Breast epithelium (tissue), 4 donors: ENCODE data around the gene SLC16A13. TPM values are rescaled to one million over a fixed set of nuclear protein-coding genes. Genes with fewer than 3 reads are reported as not detected.

Source experiments
- DNase-seq, 2 donors: peaks; one replicate each; pipeline ENCODE4 v3.0.0-alpha.2; 2019; ENCODE audit warnings: low spot score in 2 of 2
- H3K27ac ChIP-seq, 2 donors: fragments of 200-600 bp; sonication (generic) in 1 of 2; one replicate each; pipeline ENCODE4 v1.5.1; 2016 to 2019; ENCODE audit warnings: mild to moderate bottlenecking in 1 of 2
- H3K27me3 ChIP-seq, 2 donors: fragments of 200-600 bp; sonication (generic) in 1 of 2; one replicate each; pipeline versions ENCODE4 v1.5.1 to v1.6.0; 2017 to 2019; ENCODE audit warnings: control low read depth in 1 of 2, mild to moderate bottlenecking in 1 of 2
- H3K36me3 ChIP-seq: fragments of 200-600 bp; one replicate; pipeline ENCODE4 v1.5.1; 2019
- H3K4me1 ChIP-seq, 2 donors: fragments of 200-600 bp; sonication (generic); one replicate each; pipeline ENCODE4 v1.5.1; 2016 to 2019; ENCODE audit warnings: control low read depth in 1 of 2
- H3K4me3 ChIP-seq, 3 donors: fragments of 200-600 bp; sonication (generic); 1 replicate in 2 of 3; 2 replicates in 1 of 3; pipeline ENCODE4 v1.5.1; 2016 to 2019; ENCODE audit warnings: mild to moderate bottlenecking in 3 of 3, moderate library complexity in 2 of 3
- H3K9me3 ChIP-seq, 2 donors: fragments of 200-600 bp; sonication (generic) in 1 of 2; one replicate each; pipeline ENCODE4 v1.5.1; 2016 to 2019; ENCODE audit warnings: control low read depth in 1 of 2
- CTCF ChIP-seq, 3 donors: fragments of 450-650 bp; IDR thresholded peaks; one replicate each; pipeline ENCODE4 v1.5.1; 2016 to 2017; ENCODE audit warnings: antibody characterized with exemption in 3 of 3, mild to moderate bottlenecking in 3 of 3, moderate library complexity in 3 of 3
- POLR2A ChIP-seq: fragments of 450-650 bp; IDR thresholded peaks from one replicate; pipeline ENCODE4 v1.6.1; 2016; ENCODE audit warnings: antibody characterized with exemption, mild to moderate bottlenecking, moderate library complexity
- POLR2AphosphoS5 ChIP-seq, 3 donors: sonication (generic); formaldehyde crosslinking; IDR thresholded peaks; one replicate each; pipeline ENCODE4 v1.6.1; 2017; ENCODE audit warnings: antibody characterized with exemption in 3 of 3
- intact Hi-C: fragments of 100-400 bp; cut with DNase I; formaldehyde crosslinking; loops from one replicate; pipeline ENCODE4 v1.15.1; 2023; ENCODE audit warnings: low total_unique reads
- total RNA-seq, 3 donors: library from RNA; depleted of rRNA; stranded (reverse); fragments of >200 nt; gene quantifications; one replicate each; pipeline ENCODE4 v1.1.0, GENCODE V29; 2016

Gene SLC16A13
- total RNA-seq, 3 donors from 2014 or later, result 0.32 to 3.5 (median 2.6) TPM

GRCh38 chr17:7078711-7079110, 42.9 kb downstream of the SLC16A13 start:
- intact Hi-C loops, result no loop called here
- no peaks in the 10 kb centered on the region for H3K9me3 ChIP-seq
- no peak for TF ChIP-seq POLR2A
- TF ChIP-seq CTCF (IDR thresholded peaks at IDR 0.05), result no peak
- no peak for TF ChIP-seq POLR2AphosphoS5 (IDR thresholded peaks at IDR 0.05)
- no peaks in the 10 kb centered on the region for H3K36me3 ChIP-seq
- no peaks in the 10 kb centered on the region for H3K4me1 ChIP-seq
- no peak overlapping the region for H3K27ac ChIP-seq
- H3K27me3 ChIP-seq, result no peaks in the 10 kb centered on the region
- DNase-seq, result peak in 1 of 2 donors; percentile 33
- no peak overlapping the region for H3K4me3 ChIP-seq

DNA sequence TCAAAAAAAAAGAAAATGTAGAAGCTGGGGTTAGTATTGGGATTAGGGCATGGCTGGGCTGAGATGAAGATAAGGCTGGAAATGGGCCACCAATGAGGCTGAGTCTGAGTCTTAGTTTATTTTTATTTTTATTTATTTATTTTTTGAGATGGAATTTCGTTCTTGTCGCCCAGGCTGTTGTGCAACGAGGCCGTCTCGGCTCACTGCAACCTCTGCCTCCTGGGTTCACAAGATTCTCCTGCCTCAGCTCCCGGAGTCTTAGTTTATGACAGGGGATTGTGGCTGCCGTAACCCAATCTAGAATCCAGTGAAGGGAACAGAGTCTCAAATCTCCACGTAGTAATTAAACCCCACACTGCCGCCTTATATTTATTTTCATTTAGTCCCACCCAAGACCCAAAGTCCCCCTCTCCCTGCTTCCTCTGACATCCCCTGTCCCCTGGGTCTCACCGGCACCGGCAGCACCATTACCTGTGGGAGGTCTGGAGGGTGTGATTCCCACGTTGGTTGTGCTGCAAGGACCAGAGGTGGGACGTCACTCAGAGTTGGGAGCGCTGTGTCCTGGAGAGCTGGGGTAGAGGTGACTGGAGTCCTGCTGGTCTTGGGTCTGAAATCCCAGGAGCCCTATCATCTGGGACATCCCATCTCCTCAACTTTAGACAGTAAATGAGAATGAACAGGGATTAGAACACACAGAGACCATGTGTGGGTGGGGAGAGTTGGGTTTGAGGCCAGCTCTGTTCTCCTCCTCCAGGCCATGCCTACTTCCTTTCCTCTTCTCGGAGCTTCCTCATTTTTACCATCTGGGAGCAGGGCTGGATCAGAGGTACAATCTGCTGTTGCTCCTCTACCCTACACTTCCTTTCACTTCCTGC, 44.0 kb downstream of the SLC16A13 start, which contains the start of gene CLEC10A:
TSS of gene CLEC10A (minus strand) at position 671 of the 875 bp plus-strand sequence. CDS start 1,439 bp downstream, outside the sequence.
- Histone ChIP-seq H3K27me3 (no peaks in the 10 kb centered on the region), H3K9me3 (no peaks in the 10 kb centered on the region), H3K27ac (peak within 1 kb of the TSS in 1 of 2 donors; percentile 19), H3K36me3 (no peaks in the 10 kb centered on the region), H3K4me3 (peak within 1 kb of the TSS in 1 of 3 donors; percentile 16), H3K4me1 (no peaks in the 10 kb centered on the region)
- no peak for TF ChIP-seq POLR2A
- TF ChIP-seq CTCF (IDR thresholded peaks at IDR 0.05), result no peak
- no peak for TF ChIP-seq POLR2AphosphoS5 (IDR thresholded peaks at IDR 0.05)
- intact Hi-C loops, result no loop called here
- DNase-seq, result peak in 1 of 2 donors; percentile 28

DNA sequence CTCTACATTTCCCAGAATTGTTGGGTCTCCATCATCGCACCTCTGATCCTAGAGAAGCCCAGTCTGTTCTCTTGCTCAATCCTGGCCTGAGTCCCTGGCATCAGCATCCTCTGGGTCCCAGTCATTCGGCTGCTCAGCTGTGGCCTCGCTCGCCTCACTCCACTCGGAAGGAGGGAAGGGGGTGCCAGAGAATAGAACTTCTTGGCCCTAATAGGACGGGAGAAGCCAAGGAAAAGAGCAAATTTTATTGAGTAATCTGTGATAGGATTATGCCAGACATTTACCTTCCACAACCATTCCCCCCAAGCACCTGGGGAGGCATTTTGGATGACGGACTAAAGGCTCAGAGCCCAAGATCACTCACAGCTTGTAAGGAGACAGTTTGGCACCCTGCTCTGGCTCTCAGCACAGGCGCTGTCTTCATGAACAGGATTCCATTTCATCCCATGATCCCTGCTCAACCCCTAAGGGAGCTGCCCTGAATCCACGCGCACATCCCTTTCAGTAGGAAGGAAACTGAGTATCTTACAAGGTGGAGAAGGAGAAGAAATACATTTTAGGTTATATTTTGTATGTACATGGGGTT, 44.7 kb downstream of the SLC16A13 start:
- intact Hi-C loops, result no loop called here

DNA sequence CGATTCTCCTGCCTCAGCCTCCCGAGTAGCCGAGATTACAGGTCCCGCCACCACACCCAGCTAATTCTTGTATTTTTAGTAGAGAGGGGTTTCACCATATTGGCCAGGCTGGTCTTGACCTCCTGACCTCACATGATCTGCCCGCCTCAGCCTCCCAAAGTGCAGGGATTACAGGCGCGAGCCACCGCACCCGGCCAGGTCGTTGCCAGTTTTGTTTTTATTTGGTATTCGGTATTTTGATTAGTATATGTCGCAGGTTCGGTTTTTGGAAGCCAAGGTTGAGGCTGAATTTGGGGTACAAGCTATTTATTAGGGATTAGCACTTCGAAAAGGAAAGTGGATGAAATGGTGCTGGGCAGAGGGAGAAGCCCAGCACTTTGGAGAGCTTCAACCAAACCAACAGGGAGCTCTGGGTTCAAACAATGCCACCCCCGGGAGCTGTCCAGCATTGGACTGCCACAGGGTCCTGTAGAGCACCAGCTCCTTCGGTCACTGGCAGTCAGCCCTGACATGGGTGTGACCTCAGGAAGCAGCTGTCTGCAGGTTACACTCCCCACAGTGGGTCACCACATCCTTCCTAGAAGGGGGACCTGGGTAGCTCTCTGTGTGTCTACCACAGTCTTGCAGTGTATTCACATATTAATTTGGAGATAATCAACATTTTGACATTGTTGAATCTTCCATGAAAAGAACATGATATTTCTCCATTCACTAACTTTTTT, 45.7 kb downstream of the SLC16A13 start:
- Histone ChIP-seq H3K4me3 (no peak overlapping the region), H3K27ac (no peak overlapping the region), H3K27me3 (no peaks in the 10 kb centered on the region), H3K4me1 (no peaks in the 10 kb centered on the region), H3K9me3 (no peaks in the 10 kb centered on the region), H3K36me3 (no peaks in the 10 kb centered on the region)
- TF ChIP-seq POLR2A (no peak), CTCF (IDR thresholded peaks at IDR 0.05) (no peak), POLR2AphosphoS5 (IDR thresholded peaks at IDR 0.05) (no peak)
- intact Hi-C loops, result no loop called here
- DNase-seq, result no peak

More for the DNA sequence above, 44.7 kb downstream of the SLC16A13 start:
- DNase-seq, result peak in 1 of 2 donors; percentile 49
- Histone ChIP-seq H3K27ac (peak overlapping the region in 1 of 2 donors; percentile 19), H3K4me1 (no peaks in the 10 kb centered on the region), H3K4me3 (peak overlapping the region in 1 of 3 donors; percentile 16), H3K27me3 (no peaks in the 10 kb centered on the region), H3K36me3 (no peaks in the 10 kb centered on the region), H3K9me3 (no peaks in the 10 kb centered on the region)
- TF ChIP-seq CTCF (IDR thresholded peaks at IDR 0.05), result no peak
- TF ChIP-seq POLR2AphosphoS5 (IDR thresholded peaks at IDR 0.05), result no peak
- no peak for TF ChIP-seq POLR2A
